Tibial nerve (tissue), 4 donors: ENCODE data around the gene MMGT1.

ENCODE experiments used
- EP300 ChIP-seq, 2 donors: sonication (generic); formaldehyde crosslinking; IDR thresholded peaks; one replicate each; pipeline ENCODE4 v1.6.1; 2017; ENCODE audit warnings: antibody characterized with exemption in 2 of 2, mild to moderate bottlenecking in 1 of 2
- POLR2A ChIP-seq, 2 donors: fragments of 450-650 bp; IDR thresholded peaks; one replicate each; pipeline ENCODE4 v1.6.1; 2017; ENCODE audit warnings: antibody characterized with exemption in 2 of 2, mild to moderate bottlenecking in 2 of 2, moderate library complexity in 2 of 2
- TF ChIP-seq, protein P1 (sequence below), 5 experiments: fragments of 200-600 bp in 3 of 5; fragments of 450-650 bp in 2 of 5; sonication (generic) in 3 of 5; IDR thresholded peaks; one replicate each; pipeline ENCODE4 v1.5.1; 2016 to 2019; ENCODE audit warnings: antibody characterized with exemption in 5 of 5, mild to moderate bottlenecking in 3 of 5, moderate library complexity in 2 of 5

DNA sequence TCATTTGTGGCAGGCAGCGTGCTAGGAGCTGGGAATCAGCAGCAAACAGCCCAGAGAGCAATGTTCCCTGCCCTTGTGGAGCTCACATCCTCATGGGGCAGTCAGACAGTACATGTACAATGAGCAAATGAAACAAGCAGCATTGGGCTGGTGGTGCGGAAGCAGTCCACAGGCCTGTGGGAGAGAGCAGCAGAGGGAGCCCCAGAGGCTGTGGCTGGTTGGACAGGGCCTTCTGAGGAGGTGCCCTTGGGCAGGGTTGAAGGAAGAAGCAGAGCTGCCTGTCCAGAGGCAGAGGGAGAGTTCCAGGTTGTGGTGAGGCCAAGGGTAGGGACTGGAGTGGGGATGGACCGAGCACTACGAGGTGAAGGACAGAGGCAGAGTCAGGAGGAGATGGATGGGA lies 22.5 kb downstream of the MMGT1 start:
- TF ChIP-seq POLR2A (IDR thresholded peaks at IDR 0.05) (no peak), EP300 (IDR thresholded peaks at IDR 0.05) (no peak)
- TF ChIP-seq, protein P1, sequence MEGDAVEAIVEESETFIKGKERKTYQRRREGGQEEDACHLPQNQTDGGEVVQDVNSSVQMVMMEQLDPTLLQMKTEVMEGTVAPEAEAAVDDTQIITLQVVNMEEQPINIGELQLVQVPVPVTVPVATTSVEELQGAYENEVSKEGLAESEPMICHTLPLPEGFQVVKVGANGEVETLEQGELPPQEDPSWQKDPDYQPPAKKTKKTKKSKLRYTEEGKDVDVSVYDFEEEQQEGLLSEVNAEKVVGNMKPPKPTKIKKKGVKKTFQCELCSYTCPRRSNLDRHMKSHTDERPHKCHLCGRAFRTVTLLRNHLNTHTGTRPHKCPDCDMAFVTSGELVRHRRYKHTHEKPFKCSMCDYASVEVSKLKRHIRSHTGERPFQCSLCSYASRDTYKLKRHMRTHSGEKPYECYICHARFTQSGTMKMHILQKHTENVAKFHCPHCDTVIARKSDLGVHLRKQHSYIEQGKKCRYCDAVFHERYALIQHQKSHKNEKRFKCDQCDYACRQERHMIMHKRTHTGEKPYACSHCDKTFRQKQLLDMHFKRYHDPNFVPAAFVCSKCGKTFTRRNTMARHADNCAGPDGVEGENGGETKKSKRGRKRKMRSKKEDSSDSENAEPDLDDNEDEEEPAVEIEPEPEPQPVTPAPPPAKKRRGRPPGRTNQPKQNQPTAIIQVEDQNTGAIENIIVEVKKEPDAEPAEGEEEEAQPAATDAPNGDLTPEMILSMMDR (IDR thresholded peaks at IDR 0.05) = no peak
